Muscle layer of colon (tissue), 2 donors: ENCODE results near the gene PTAR1.

Experiments
- H3K27ac ChIP-seq: one replicate; pipeline ENCODE4 v1.7.0; 2013; ENCODE audit warnings: low read depth, mild to moderate bottlenecking, low read length, moderate library complexity
- H3K27me3 ChIP-seq, 2 donors: one replicate each; pipeline ENCODE4 v1.7.0; 2013; ENCODE audit warnings: low read length in 2 of 2, mild to moderate bottlenecking in 2 of 2; ENCODE audit not compliant: insufficient read depth in 2 of 2, control insufficient read depth in 1 of 2
- H3K36me3 ChIP-seq: one replicate; pipeline ENCODE4 v1.7.0; 2013; ENCODE audit warnings: mild to moderate bottlenecking, low read length; ENCODE audit not compliant: insufficient read depth
- H3K4me1 ChIP-seq: one replicate; pipeline ENCODE4 v1.7.0; 2013; ENCODE audit warnings: mild to moderate bottlenecking, low read length; ENCODE audit not compliant: insufficient read depth
- H3K4me3 ChIP-seq, 2 donors: one replicate each; pipeline ENCODE4 v1.7.0; 2013; ENCODE audit warnings: low read length in 2 of 2, low read depth in 1 of 2, mild to moderate bottlenecking in 1 of 2, moderate library complexity in 1 of 2
- H3K9ac ChIP-seq: one replicate; pipeline ENCODE4 v1.7.0; 2013; ENCODE audit warnings: low read length
- H3K9me3 ChIP-seq: one replicate; pipeline ENCODE4 v1.7.0; 2013; ENCODE audit warnings: mild to moderate bottlenecking, low read length
- donor health status: abdominal sarcoma.
- donor health status: Adenocarcinoma of cecum.

The PTAR1 gene

GRCh38 chr9:69715096-69715495, 44.7 kb downstream of the PTAR1 start:
- Histone ChIP-seq H3K36me3 (peaks cover 12% of the 10 kb centered on the region), H3K9ac (no peak overlapping the region), H3K4me1 (no peaks in the 10 kb centered on the region), H3K27ac (no peak overlapping the region), H3K9me3 (no peaks in the 10 kb centered on the region), H3K27me3 (no peaks in the 10 kb centered on the region), H3K4me3 (no peak overlapping the region)

- Histone ChIP-seq H3K4me1 (no peaks in the 10 kb centered on the region), H3K9ac (no peak overlapping the region), H3K27me3 (no peaks in the 10 kb centered on the region), H3K9me3 (no peaks in the 10 kb centered on the region), H3K27ac (no peak overlapping the region), H3K4me3 (no peak overlapping the region), H3K36me3 (no peaks in the 10 kb centered on the region)
Measured at GRCh38 chr9:69697475-69697874, 62.3 kb downstream of the PTAR1 start.

- Histone ChIP-seq H3K9ac (no peak overlapping the region), H3K27ac (no peak overlapping the region), H3K4me1 (no peaks in the 10 kb centered on the region), H3K27me3 (no peaks in the 10 kb centered on the region), H3K36me3 (no peaks in the 10 kb centered on the region), H3K4me3 (no peak overlapping the region), H3K9me3 (no peaks in the 10 kb centered on the region)
Measured at GRCh38 chr9:69696802-69697201, 63.0 kb downstream of the PTAR1 start.

- Histone ChIP-seq H3K27me3 (no peaks in the 10 kb centered on the region), H3K4me1 (no peaks in the 10 kb centered on the region), H3K36me3 (no peaks in the 10 kb centered on the region), H3K9me3 (no peaks in the 10 kb centered on the region), H3K27ac (no peak overlapping the region), H3K9ac (no peak overlapping the region), H3K4me3 (no peak overlapping the region)
Measured at GRCh38 chr9:69689991-69690538, 69.7 kb downstream of the PTAR1 start.

GRCh38 chr9:69683927-69684326, 75.9 kb downstream of the PTAR1 start:
- no peaks in the 10 kb centered on the region for H3K9me3 ChIP-seq
- H3K27ac ChIP-seq, result no peak overlapping the region
- no peak overlapping the region for H3K9ac ChIP-seq
- H3K36me3 ChIP-seq, result no peaks in the 10 kb centered on the region
- no peak overlapping the region for H3K4me3 ChIP-seq
- H3K4me1 ChIP-seq, result no peaks in the 10 kb centered on the region
- no peaks in the 10 kb centered on the region for H3K27me3 ChIP-seq

GRCh38 chr9:69678843-69679538, 80.8 kb downstream of the PTAR1 start:
- Histone ChIP-seq H3K4me3 (no peak overlapping the region), H3K4me1 (no peaks in the 10 kb centered on the region), H3K27ac (no peak overlapping the region)

GRCh38 chr9:69677931-69678330, 81.9 kb downstream of the PTAR1 start:
- Histone ChIP-seq H3K9me3 (no peaks in the 10 kb centered on the region), H3K27ac (no peak overlapping the region), H3K27me3 (no peaks in the 10 kb centered on the region), H3K4me3 (no peak overlapping the region), H3K9ac (no peak overlapping the region), H3K4me1 (peaks cover 5% of the 10 kb centered on the region), H3K36me3 (no peaks in the 10 kb centered on the region)

More at GRCh38 chr9:69678843-69679538, 80.8 kb downstream of the PTAR1 start:
- no peak overlapping the region for H3K9ac ChIP-seq
- H3K36me3 ChIP-seq, result no peaks in the 10 kb centered on the region
- H3K27me3 ChIP-seq, result no peaks in the 10 kb centered on the region
- H3K9me3 ChIP-seq, result no peaks in the 10 kb centered on the region

GRCh38 chr9:69675563-69675962, 84.2 kb downstream of the PTAR1 start:
- Histone ChIP-seq H3K9ac (no peak overlapping the region), H3K4me1 (peaks cover 13% of the 10 kb centered on the region), H3K27ac (no peak overlapping the region), H3K4me3 (no peak overlapping the region), H3K36me3 (no peaks in the 10 kb centered on the region), H3K9me3 (no peaks in the 10 kb centered on the region), H3K27me3 (no peaks in the 10 kb centered on the region)

GRCh38 chr9:69674716-69675438, 84.9 kb downstream of the PTAR1 start:
- no peaks in the 10 kb centered on the region for H3K27me3 ChIP-seq
- H3K9ac ChIP-seq, result no peak overlapping the region
- peaks cover 13% of the 10 kb centered on the region for H3K4me1 ChIP-seq
- H3K27ac ChIP-seq, result no peak overlapping the region
- no peak overlapping the region for H3K4me3 ChIP-seq
- H3K36me3 ChIP-seq, result no peaks in the 10 kb centered on the region
- H3K9me3 ChIP-seq, result no peaks in the 10 kb centered on the region

GRCh38 chr9:69674112-69674685, 85.6 kb downstream of the PTAR1 start:
- Histone ChIP-seq H3K9ac (no peak overlapping the region), H3K27ac (no peak overlapping the region), H3K4me1 (peaks cover 13% of the 10 kb centered on the region), H3K4me3 (no peak overlapping the region), H3K9me3 (no peaks in the 10 kb centered on the region), H3K36me3 (no peaks in the 10 kb centered on the region), H3K27me3 (no peaks in the 10 kb centered on the region)

- peak overlapping the region; percentile 66 for H3K9ac ChIP-seq
- H3K4me1 ChIP-seq, result peaks cover 13% of the 10 kb centered on the region
Measured at GRCh38 chr9:69673311-69673640, 86.5 kb downstream of the PTAR1 start.

More at GRCh38 chr9:69673311-69673640, 86.5 kb downstream of the PTAR1 start:
- Histone ChIP-seq H3K9me3 (no peaks in the 10 kb centered on the region), H3K36me3 (no peaks in the 10 kb centered on the region), H3K27ac (peak overlapping the region; percentile 78), H3K27me3 (no peaks in the 10 kb centered on the region), H3K4me3 (peak overlapping the region; percentile 73 to 78)
